SK-N-SH (cell line): Measurements from ENCODE around the gene EIF1.

Source experiments
- CHD2 ChIP-seq: fragments of 150-350 bp; IDR thresholded peaks from 2 replicates; pipeline ENCODE4 v1.6.1; 2018; ENCODE audit warnings: low read length; ENCODE audit not compliant: partially characterized antibody
- EP300 ChIP-seq, 2 experiments: IDR thresholded peaks; 2 replicates each; pipeline versions ENCODE4 v1.4.0 to v1.6.1; 2012; ENCODE audit warnings: borderline replicate concordance in 1 of 2, low read depth in 1 of 2, low read length in 1 of 2
- NRF1 ChIP-seq: IDR thresholded peaks from 2 replicates; pipeline ENCODE4 v1.6.1; 2012; ENCODE audit warnings: low read depth, mild to moderate bottlenecking, low read length
- POLR2AphosphoS5 ChIP-seq: IDR thresholded peaks from 2 replicates; pipeline ENCODE4 v1.6.1; 2012; ENCODE audit warnings: low read depth, low read length
- RXRA ChIP-seq: IDR thresholded peaks from 2 replicates; pipeline ENCODE4 v1.4.0; 2012; ENCODE audit warnings: low read depth, mild to moderate bottlenecking, borderline replicate concordance
- TAF1 ChIP-seq: IDR thresholded peaks from 2 replicates; pipeline ENCODE4 v1.6.1; 2012; ENCODE audit warnings: low read depth, mild to moderate bottlenecking, low read length, moderate library complexity, borderline replicate concordance
- TCF12 ChIP-seq: IDR thresholded peaks from 2 replicates; pipeline ENCODE4 v1.4.0; 2012
- TF ChIP-seq, protein P1 (sequence below): fragments of 200-600 bp; sonication (generic); IDR thresholded peaks from 2 replicates; pipeline ENCODE4 v1.6.1; 2017; ENCODE audit warnings: antibody characterized with exemption, mild to moderate bottlenecking, moderate library complexity
- TF ChIP-seq, protein P2 (sequence below): IDR thresholded peaks from 2 replicates; pipeline ENCODE4; 2012
- TF ChIP-seq, protein P3 (sequence below): IDR thresholded peaks from 2 replicates; pipeline ENCODE4 v1.4.0; 2012; ENCODE audit warnings: low read depth
- TF ChIP-seq, protein P4 (sequence below): IDR thresholded peaks from 2 replicates; pipeline ENCODE4 v1.6.1; 2012; ENCODE audit warnings: mild to moderate bottlenecking, low read depth, low read length, moderate library complexity
- TF ChIP-seq, protein P5 (sequence below): fragments of 150-350 bp; IDR thresholded peaks from 2 replicates; pipeline ENCODE4 v1.6.1; 2016; ENCODE audit warnings: mild to moderate bottlenecking, low read depth, low read length

DNA sequence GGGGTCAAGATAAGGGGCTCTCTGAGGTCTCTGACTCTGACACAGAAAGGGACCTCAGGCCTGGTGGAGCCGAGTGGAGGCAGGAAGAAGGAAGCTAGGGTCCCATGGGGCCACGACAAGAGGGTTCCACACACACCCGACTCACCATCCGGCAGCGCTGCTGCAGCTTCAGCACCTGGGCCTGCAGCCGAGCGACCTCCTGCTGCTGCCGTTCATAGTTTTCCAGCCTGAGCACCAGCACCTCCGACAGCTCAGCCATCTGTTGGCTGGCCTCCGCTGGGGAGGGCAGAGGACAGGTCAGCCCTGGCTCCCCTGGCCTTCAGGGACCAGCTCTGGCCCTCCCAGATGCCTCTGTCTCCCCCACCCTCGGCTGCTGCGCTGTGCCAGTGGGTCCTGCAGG, 39.4 kb downstream of the EIF1 start:
- TF ChIP-seq, protein P1, sequence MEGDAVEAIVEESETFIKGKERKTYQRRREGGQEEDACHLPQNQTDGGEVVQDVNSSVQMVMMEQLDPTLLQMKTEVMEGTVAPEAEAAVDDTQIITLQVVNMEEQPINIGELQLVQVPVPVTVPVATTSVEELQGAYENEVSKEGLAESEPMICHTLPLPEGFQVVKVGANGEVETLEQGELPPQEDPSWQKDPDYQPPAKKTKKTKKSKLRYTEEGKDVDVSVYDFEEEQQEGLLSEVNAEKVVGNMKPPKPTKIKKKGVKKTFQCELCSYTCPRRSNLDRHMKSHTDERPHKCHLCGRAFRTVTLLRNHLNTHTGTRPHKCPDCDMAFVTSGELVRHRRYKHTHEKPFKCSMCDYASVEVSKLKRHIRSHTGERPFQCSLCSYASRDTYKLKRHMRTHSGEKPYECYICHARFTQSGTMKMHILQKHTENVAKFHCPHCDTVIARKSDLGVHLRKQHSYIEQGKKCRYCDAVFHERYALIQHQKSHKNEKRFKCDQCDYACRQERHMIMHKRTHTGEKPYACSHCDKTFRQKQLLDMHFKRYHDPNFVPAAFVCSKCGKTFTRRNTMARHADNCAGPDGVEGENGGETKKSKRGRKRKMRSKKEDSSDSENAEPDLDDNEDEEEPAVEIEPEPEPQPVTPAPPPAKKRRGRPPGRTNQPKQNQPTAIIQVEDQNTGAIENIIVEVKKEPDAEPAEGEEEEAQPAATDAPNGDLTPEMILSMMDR, result no peak
- TF ChIP-seq POLR2AphosphoS5, result no peak
- TF ChIP-seq EP300 (IDR thresholded peaks at IDR 0.05; ENCODE audit: borderline replicate concordance in 1 of 2, low read depth in 1 of 2, low read length in 1 of 2), result no peak
- no peak for TF ChIP-seq CHD2
- TF ChIP-seq RXRA, result no peak
- no peak for TF ChIP-seq TAF1
- TF ChIP-seq, protein P2, sequence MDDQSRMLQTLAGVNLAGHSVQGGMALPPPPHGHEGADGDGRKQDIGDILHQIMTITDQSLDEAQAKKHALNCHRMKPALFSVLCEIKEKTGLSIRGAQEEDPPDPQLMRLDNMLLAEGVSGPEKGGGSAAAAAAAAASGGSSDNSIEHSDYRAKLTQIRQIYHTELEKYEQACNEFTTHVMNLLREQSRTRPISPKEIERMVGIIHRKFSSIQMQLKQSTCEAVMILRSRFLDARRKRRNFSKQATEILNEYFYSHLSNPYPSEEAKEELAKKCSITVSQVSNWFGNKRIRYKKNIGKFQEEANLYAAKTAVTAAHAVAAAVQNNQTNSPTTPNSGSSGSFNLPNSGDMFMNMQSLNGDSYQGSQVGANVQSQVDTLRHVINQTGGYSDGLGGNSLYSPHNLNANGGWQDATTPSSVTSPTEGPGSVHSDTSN, result no peak
- TF ChIP-seq, protein P3, sequence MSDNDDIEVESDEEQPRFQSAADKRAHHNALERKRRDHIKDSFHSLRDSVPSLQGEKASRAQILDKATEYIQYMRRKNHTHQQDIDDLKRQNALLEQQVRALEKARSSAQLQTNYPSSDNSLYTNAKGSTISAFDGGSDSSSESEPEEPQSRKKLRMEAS, result no peak
- TF ChIP-seq, protein P4, sequence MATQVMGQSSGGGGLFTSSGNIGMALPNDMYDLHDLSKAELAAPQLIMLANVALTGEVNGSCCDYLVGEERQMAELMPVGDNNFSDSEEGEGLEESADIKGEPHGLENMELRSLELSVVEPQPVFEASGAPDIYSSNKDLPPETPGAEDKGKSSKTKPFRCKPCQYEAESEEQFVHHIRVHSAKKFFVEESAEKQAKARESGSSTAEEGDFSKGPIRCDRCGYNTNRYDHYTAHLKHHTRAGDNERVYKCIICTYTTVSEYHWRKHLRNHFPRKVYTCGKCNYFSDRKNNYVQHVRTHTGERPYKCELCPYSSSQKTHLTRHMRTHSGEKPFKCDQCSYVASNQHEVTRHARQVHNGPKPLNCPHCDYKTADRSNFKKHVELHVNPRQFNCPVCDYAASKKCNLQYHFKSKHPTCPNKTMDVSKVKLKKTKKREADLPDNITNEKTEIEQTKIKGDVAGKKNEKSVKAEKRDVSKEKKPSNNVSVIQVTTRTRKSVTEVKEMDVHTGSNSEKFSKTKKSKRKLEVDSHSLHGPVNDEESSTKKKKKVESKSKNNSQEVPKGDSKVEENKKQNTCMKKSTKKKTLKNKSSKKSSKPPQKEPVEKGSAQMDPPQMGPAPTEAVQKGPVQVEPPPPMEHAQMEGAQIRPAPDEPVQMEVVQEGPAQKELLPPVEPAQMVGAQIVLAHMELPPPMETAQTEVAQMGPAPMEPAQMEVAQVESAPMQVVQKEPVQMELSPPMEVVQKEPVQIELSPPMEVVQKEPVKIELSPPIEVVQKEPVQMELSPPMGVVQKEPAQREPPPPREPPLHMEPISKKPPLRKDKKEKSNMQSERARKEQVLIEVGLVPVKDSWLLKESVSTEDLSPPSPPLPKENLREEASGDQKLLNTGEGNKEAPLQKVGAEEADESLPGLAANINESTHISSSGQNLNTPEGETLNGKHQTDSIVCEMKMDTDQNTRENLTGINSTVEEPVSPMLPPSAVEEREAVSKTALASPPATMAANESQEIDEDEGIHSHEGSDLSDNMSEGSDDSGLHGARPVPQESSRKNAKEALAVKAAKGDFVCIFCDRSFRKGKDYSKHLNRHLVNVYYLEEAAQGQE, result no peak
- no peak for TF ChIP-seq TCF12
- TF ChIP-seq NRF1, result no peak
- TF ChIP-seq, protein P5, sequence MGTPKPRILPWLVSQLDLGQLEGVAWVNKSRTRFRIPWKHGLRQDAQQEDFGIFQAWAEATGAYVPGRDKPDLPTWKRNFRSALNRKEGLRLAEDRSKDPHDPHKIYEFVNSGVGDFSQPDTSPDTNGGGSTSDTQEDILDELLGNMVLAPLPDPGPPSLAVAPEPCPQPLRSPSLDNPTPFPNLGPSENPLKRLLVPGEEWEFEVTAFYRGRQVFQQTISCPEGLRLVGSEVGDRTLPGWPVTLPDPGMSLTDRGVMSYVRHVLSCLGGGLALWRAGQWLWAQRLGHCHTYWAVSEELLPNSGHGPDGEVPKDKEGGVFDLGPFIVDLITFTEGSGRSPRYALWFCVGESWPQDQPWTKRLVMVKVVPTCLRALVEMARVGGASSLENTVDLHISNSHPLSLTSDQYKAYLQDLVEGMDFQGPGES, result no peak
